NCI-H1417 treated with DMSO at 0.1 percent for 48 hours (cell line): ENCODE measurements around the gene MIPOL1.

Experiments used
- DNase-seq: peaks from one replicate; lab custom pipeline; 2025; lab: John Stamatoyannopoulos, UW

MIPOL1 gene

DNA sequence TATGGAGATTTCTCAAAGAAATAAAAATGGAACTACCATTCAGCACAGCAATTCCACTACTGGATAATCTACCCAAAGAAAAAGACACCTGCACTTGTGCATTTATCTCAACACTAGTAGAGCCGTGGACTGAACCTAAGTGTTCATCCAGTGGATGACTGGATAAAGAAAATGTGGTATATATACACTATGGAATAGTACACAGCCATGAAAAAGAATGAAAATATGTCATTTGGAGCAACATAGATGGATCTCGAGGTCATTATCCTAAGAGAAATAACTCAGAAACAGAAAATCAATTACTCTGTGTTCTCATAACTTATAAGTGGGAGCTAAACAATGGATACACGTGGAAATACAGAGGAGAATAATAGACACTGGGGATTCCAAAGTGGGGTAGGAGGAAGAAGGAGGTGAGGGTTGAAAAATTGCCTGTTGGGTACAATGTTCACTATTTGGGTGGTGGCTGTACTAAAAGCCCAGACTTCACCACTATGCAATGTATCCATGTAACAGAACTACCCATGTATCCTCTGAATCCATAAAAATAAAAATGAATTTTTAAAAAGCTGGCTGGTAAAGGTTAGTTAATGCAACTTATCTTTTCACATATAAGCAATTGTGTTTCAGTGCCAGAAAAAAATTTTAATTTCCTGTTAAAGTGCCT, 266.6 kb downstream of the MIPOL1 start:
- DNase-seq, result no peak

DNA sequence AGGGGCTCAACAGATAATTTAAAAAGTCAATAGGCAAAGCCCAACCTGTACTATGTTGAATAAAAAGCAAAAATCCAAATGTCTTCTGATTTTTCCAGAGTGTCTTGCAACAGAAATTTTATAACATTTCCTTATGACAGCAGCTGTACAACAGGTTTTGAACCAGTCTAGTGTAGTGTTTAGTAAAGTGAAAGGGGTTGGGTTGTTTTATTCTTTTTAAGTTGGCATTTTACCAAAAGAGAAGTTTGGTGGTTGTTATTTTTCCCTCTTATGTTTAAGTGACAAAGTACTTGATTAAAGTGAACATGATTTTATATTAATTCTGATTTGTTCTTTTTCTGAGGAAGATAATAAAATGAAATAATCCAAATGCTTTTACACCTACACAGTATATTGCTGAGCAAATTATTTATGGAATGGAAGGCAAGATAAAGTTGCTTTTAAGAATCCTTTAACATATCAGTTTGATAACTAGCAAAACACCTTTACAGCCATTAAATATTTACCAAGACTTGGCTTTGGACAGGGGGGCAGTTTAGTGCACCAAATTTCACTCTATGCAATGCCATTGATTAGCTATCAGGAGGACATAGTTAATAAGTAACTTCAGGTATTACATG, 268.4 kb downstream of the MIPOL1 start:
- no peak for DNase-seq

DNA sequence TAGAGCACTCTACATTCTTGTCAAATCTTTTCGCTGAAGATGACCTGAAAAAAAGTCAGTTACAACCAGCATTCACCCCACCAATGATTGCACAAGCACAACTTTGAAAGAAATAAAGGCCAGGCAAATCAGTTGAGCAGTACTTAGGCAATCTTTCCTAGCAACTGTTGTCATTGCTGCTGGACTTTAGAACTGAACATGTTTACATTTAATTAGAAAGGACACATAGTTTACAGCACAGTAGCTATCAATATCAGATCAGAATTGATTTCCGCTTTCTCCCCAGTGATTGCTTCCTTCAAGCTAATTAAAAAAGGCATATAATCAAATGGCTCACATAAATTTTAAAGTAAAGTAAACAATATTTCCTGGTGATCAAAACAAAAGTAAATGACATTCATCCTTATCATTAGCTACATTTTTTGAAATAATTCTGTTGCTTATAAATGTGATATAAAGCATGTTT, 268.9 kb downstream of the MIPOL1 start:
- DNase-seq, result no peak

DNA sequence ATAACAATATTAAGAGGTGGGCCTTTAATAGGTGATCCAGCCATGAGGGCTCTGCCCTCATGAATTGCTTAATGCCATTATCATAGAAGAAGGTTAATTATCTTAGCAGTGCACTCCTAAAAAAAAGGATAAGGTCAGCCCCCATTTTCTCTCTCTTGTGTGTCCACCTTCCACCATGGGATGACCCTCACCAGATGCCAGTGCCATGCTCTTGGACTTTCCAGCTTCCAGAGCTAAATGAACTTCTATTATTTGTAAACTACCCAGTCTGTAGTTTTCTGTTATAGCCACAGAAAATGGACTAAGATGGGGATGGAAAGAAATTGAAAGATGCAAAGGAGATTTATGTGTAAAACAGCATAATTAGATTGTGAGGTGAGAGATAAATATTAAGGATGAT, 271.9 kb downstream of the MIPOL1 start:
- no peak for DNase-seq

DNA sequence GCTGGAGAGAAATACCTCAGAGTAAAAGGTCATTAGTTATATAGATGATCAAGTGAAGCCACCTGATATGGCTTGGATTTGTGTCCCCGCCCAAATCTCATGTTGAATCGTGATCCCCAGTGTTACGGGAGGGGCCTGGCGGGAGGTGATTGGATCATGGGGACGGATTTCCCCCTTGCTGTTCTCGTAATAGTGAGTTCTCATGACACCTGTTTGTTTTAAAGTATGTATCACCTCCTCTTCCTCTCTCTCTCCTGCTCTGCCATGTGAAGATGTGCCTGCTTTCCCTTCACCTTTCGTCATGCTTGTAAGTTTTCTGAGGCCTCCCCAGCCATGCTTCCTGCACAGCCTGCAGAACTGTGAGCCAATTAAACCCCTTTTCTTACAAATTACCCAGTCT, 272.5 kb downstream of the MIPOL1 start:
- no peak for DNase-seq

DNA sequence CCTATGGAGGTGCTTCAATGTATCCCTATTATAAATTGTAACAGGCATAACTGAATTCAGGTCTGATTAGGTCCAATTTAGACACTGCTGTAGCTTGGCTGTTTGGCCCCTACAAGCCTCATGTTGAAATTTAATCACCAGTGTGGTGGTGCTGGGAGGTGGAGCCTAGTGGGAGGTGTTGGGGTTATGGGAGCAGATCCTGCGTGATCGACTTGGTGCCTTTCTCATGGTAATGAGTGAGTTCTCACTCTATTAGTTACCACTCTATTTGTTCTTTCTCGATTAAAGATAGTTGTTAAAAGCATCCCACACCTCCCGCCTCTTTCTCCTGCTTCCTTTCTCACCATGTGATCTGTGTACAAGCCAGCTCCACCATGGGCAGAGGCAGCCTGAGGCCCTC, 275.2 kb downstream of the MIPOL1 start:
- DNase-seq, result no peak

DNA sequence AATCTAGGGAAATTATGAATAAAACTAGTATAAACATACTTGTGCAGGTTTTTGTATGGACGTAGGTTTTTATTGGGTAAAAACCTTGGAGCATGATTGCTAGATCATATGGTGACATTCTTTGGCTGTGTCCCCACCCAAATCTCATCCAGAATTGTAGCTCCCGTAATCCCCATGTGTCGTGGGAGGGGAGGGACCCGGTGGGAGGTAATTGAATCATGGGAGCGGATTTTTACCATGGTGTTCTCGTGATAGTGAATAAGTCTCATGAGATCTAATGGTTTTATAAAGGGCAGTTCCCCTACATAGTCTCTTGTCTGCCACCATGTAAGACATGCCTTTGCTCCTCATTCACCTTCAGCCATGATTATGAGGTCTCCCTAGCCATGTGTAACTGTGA, 276.5 kb downstream of the MIPOL1 start:
- DNase-seq, result no peak

DNA sequence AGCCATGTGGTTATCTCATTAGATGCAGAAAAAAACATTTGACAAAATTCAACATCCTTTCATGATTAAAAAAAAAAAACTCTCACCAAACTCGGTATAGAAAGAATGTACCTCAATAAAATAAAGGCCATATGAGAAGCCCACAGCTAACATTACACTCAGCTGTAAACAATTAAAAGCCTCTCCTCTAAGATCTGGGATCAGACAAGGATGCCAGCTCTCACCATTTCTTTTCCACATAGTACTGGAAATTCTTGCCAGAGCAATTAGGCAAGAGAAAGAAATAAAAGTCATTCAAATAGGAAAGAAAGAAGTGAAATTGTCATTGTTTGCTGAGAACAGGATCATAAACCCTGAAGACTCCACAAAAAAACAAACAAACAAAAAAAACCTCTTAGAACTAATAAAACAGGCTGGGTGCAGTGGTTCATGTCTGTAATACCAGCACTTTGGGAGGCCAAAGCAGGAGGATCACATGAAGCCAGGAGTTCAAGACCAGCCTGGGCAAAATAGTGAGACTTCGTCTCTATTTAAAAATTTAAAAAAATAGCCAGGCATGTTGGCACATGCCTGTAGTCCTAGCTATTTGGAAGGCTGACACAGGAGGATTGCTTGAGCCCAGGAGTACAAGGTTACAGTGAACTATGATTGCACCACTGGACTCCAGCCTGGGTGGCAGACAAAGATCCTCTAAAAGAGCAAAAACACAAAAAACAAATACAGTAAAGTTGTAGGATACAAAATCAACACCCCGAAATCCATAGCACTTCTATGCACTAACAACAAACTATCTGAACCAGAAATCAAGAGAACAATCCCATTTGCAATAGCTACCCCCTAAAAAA, 282.9 kb downstream of the MIPOL1 start:
- no peak for DNase-seq

DNA sequence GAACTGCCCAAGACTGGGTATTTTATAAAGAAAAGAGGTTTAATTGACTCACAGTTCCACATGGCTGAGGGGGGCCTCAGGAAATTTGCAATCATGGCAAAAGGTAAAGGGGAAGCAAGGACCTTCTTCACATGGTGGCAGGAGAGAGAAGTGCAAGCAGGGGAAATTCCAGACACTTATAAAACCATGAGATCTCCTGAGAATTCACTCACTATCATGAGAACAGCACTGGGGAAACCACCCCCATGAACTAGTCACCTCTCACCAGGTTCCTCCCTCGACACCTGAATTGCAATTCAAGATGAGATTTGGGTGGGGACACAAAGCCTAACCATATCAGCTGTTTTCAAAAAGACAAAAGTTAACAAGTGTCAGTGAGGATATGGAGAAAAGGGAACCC, 284.7 kb downstream of the MIPOL1 start:
- DNase-seq, result no peak

DNA sequence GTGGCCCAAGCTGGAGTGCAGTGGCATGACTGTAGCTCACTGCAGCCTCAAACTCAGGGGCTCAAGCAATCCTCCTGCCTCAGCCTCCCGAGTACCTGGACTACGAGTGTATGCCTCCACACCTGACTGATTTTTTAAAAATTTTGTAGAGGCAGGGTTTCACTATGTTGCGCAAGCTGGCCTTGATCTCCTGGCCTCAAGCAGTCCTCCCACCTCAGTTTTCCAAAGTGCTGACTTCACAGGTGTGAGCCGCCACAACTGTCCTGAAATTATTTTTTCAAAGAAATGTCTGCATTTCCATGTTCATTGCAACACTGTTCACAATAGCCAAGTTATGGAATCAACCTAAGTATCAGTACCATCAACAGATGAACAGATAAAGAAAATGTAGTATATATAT, 285.9 kb downstream of the MIPOL1 start:
- DNase-seq, result no peak

DNA sequence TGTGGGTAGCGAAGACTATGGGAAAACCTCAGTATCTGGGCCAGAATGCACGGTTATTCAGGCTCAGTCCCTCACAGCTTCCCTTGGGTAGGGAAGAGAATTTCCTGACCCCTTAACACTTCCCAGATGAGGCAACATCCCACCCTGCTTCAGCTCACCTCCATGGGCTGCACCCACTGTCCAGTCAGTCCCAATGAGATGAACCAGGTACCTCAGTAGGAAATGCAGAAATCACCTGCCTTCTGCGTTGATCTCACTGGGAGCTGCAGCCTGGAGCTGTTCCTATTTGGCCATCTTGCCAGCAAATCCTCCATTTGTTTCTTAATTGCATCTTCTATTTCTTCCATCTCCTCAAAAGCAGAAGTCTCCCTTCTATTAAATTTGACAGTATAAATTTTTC, 292.9 kb downstream of the MIPOL1 start:
- no peak for DNase-seq

DNA sequence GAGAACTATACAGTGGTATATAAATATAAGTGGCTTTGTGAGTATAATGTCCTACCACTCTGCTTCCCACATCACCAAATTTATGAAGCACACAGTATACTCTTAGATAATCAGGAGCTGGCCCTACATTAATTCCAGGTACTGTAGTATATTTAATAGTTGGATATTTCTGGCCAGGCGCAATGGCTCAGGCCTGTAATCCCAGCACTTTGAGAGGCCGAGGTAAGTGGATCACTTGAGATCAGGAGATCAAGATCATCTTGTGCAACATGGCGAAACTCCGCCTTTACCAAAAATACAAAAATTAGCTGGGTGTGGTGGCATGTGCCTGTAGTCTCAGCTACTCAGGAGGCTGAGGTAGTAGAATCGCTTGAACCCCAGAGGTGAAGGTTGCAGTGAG, 293.3 kb downstream of the MIPOL1 start:
- DNase-seq, result no peak

DNA sequence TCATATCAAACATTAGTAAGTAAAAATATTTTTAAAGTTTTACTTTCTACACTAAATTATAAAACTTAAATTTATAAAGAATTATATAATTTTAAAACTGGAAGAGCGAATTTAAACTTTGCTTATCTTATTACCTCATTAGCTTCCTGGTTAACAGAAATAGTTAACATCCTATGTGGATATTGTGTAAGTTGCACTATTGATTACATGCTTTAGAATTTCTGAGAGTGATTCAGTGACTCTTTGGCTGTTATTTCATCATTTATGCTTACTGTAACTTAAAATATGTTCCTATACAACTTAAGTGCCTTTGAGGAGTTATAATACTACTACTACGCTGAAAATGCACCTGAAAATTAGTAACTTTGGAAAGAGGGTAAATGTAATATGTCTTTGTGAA, 295.9 kb downstream of the MIPOL1 start:
- DNase-seq, result no peak

DNA sequence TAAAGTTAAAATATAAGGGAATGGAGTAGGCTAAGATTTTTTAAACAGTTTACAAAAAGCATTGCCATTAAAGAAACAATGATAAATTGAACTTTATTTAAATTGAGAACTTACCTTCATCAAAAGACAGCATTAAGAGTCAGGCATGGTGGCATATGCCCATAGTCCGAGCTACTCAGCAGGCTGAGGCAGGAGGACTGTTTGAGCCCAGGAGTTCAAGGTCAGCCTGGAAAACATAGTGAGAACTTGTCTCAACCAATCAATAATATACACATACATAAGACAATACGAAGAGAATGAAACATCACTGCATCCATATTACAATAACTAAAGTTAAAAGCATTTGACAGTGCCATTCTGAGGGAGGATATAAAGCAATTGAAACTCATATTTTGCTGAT, 299.7 kb downstream of the MIPOL1 start:
- no peak for DNase-seq

DNA sequence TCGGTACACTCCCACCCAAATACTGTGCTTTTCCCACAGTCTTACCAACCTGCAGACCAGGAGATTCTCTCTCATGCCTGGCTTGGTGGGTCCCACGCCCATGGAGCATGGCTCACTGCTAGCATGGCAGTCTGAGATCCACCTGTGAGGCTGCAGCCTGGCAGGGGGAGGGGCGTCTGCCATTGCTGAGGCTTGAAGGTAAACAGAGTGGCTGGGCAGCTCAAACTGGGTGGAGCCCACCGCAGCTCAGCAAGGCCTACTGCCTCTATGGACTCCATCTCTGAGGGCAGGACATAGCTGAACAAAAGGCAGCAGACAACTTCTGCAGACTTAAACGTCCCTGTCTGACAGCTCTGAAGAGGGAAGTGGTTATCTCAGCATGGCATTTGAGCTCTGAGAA, 304.1 kb downstream of the MIPOL1 start:
- no peak for DNase-seq

DNA sequence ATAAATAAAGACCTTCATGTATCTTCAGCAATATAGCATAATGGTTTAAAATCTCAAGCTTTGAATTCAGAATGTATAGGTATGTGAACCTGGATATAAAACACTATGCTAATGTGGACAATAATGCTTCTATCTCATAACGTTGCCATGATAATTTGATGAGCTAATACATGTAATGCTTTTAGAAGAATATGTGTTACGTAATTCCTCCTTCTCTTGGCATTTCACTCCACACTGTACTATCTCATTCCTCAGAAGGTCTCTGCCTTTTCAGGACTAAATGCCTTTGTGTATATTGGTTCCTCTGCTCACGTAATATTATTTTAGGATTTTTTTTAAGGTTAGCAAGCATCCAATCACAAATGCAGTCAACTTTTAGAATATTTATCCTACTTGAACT, 310.8 kb downstream of the MIPOL1 start:
- DNase-seq, result no peak

DNA sequence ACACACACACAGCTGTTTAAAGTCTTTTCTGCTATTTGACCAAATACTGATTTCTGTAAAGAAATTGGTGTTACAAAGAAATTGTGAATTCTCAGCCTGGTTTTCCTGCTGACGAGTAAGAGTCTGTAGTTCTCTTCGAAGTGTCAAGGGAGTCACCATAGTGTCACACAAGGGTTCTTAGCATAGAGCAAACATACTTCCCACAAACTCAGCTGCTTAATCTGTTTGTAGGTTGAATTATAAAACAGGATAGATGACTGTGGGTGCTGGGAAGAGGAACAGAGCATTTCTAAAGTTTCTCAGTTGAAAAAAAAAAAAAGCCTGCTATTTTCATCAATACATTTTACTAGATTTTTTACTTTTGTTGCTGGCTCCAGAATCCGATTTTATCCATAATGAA, 314.4 kb downstream of the MIPOL1 start:
- DNase-seq, result no peak

DNA sequence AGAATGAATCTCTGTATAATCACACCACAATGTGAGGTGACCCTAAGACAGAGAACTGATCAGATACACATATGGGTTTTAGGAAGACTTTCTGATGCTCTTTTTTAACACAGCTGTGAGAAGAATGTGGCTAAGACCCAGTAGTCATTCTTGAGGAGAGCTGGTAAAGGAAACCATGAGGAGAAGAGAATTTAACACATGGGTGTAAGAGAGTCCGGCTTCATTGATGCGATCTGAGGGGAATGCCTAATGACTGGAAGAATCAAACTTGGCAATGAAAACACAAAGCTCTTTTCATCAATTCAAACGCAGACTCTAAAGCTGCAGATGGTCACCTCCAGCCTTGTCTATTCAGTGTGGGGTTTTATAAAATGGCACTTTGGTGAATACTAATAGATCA, 318.0 kb downstream of the MIPOL1 start:
- DNase-seq, result no peak

DNA sequence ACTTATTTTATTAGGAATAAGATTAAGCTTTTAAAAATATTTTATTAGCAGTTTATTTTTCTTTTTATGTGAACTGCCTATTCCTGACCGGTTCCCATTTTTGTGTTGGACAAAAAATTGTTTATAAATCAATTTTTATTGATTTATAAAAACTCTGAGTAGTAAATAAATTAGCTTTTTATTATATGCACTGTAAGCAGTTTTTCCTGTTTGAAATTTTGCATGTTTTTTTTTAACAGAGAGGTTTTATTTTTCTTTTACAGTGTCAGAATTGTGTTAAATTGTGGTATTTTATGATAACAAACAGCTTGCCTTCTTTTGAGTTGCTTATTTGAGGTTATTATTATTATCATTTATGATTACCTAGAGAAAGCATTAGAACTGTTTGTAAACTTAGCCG, 329.3 kb downstream of the MIPOL1 start:
- DNase-seq, result no peak

DNA sequence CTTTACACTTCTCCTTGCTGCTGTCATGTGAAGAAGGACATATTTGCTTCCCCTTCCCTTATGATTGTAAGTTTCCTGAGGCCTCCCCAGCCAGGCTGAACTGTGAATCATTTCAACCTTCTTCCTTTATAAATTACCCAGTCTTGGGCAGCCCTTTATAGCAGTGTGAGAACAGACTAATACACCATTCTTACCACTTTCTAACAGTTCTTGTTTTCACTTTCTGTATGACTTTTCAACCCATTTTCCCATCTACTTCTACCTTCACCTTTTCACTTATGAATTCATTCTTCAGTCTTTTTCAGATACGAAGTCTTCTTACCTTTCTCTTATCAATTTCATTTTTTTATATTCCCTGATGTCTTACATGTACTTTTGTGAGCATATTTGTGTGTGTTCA, 342.3 kb downstream of the MIPOL1 start:
- DNase-seq, result no peak

DNA sequence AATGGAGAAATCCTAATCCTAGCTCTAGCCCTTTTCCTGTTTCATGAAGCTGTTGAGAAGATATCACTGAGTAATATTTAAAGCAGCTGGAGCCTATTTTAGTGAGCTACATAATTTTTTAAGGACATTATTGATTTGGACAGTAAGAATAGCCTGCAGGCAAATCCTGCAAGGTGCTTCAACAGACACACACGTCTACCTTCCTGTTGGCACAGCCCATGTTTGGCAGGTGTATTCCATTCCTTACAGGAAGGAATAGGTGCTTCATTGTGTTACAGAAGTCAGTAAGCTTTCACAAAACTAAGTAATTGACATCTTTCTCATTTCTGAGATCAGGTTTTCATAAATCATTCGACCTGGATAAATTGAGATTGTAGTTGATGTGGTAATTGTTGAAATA, 346.7 kb downstream of the MIPOL1 start:
- peak; percentile 64 for DNase-seq

DNA sequence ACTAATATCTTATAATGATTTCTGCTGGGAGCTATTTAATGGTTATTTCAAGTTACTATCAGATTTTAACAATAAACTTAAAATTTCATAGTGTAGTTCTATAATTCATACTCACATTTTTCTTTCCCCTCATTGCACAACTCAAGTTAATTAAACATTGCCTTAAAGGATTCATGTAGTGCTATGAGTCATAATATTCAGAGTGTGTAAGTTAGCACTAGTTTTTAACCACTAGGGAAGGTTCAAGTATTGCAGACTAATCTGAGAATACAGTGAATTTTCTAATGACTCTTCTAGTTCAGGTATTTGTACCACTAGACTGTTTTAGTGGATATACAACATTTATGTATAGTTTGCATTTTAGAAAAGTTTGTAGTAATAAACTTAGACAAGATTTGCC, 347.4 kb downstream of the MIPOL1 start:
- no peak for DNase-seq
